ENCODE measurements around the gene NDUFA3.

NDUFA3 gene

GRCh38 chr19:54108496-54108895 lies 5.8 kb downstream of the NDUFA3 start:
- DNase-seq, result no peak

GRCh38 chr19:54109651-54110050 lies 7.0 kb downstream of the NDUFA3 start:
- no peak for DNase-seq

GRCh38 chr19:54114340-54115108 lies 11.9 kb downstream of the NDUFA3 start:
- no peak for DNase-seq

DNA sequence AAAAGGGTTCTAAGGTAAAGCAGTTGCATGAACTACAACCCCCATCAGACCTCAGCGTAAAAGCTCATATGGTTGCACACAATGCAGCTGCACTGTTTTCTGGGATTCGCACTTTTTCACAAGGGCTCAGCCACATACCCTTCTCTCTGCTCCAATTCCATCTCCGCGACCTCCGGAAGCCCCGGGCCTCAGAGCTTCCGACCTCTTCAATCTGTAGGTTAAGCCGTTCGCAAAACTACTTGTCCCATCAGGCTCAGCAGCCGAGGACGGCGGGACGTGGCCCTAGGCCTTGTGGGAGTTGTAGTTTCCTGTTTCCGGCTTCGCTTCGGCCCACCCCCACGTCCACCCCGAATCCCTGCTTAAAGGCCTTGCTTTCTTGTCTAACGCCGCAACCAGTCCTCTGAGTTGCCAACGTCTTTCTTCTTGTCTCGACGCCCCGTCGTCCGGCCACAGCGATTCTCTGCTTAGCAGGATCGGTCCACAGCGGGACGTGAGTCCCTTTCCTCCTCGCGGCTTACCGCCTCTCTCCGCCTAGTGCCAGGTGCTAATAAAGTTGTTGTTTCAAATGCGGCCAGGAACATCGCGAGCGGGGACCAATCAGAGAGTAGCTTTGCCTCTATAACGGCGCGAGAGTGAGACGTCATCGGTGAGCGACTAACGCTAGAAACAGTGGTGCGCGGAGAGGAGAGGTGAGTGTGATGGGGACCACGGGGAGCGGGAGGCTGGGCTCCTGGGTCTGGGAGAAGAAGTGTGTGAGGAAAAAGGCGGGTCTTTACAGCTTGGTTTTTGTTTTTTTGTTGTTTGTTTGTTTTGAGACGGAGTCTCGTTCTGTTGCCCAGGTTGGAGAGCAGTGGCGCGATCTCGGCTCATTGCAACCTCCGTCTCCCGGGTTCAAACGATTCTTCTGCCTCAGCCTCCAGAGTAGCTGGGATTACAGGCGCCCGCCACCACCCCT lies 12.7 kb downstream of the NDUFA3 start, which contains the start of the genes PRPF31 and TFPT:
Gene PRPF31 (plus strand): TSS at position 646 of the 955 bp plus-strand sequence. CDS start 2,525 bp downstream, outside the sequence.
Gene TFPT (minus strand): TSS at position 549 of the 955 bp plus-strand sequence. CDS start 388 bp downstream, at position 161.
- peak; percentile 94 for DNase-seq

DNA sequence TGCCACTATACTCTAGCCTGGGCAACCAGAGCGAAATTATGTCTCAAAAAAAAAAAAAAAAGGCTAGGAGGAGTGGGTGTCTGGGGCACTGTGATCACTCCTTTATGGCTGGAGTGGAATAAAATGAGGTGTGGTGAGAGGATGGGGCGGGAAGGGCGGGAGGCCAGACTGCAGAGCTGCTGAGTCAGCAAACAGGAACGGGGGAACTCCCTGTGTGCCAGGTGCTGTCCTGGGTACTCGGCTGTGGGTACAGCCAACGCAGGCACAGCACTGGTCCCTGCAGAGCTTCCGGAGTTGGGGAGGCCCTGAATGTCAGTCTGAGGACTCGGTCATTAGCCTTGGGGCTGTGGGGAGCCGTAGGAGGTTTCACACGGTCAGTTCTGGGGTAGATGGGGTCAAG lies 18.6 kb downstream of the NDUFA3 start:
- DNase-seq, result no peak

DNA sequence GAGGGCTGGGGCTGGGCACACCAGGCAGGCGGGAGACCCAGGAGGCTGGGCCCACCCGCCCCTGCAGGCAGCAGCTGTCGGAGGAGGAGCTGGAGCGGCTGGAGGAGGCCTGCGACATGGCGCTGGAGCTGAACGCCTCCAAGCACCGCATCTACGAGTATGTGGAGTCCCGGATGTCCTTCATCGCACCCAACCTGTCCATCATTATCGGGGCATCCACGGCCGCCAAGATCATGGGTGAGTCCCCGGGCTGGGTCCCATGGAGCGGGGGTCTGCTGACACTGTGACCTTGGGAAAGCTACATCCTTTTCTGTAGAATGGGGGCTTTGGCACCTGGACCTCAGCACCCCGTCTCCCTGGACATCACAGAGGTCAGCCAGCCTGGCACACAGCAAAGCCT lies 21.0 kb downstream of the NDUFA3 start:
- DNase-seq, result no peak

DNA sequence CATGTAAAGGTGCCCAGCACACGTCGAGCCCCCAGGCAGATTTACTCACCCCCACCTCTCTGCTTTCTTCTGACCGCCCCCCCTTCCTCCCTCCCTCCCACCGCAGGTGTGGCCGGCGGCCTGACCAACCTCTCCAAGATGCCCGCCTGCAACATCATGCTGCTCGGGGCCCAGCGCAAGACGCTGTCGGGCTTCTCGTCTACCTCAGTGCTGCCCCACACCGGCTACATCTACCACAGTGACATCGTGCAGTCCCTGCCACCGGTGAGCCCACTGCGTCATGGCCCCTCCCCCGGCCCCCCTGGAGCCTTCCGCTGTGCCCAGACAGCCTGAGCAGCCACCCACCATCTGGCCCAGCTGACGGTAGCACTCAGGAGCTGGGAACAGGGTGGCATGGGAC lies 21.7 kb downstream of the NDUFA3 start:
- no peak for DNase-seq

DNA sequence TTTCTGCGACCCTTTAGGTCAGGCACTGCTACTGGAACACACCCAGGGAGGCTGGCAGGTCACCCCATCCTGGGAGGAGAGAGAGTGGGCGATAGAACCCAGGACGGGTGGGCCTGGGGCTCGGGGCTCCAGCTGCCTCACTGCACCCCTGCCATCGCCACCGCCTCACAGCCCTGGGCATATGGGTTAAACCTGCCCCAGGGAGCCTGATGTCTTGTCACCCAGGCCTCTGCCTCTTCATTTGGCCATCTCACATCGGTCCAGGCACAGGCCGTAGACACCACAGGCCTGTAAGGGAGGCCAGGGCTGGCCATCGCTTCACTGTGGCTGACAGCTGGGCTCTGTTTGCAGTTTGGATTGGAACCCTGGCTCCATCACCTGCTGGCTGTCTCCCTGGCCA lies 23.1 kb downstream of the NDUFA3 start:
- DNase-seq, result no peak

DNA sequence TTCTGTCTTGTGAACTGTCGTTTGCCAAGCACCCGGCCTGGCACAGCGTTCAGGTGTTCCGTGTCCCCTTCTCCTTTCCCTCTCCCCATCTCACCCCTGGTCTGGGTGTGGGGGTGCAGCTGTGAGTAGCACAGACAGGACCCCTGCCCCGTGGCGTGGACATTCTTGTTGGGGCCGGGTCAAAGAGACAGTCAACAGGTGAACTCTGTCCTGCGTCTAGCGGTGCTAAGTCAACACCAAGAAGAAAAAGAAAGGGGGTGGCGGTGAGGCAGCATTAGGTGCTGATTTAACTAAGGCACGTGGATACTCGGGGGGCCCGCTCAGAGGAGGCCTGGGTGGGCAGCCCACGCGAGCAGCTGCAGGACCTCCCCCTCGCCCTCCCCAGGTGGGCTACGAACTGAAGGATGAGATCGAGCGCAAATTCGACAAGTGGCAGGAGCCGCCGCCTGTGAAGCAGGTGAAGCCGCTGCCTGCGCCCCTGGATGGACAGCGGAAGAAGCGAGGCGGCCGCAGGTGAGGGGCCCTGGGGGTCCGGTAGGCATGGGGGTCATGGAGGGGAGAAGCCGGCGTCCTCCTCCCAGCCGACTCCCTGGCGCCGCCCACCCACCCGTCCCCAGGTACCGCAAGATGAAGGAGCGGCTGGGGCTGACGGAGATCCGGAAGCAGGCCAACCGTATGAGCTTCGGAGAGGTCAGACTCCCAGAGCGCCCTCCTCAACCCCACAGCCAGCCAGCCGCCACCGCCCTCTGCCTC lies 25.2 kb downstream of the NDUFA3 start:
- DNase-seq, result no peak

DNA sequence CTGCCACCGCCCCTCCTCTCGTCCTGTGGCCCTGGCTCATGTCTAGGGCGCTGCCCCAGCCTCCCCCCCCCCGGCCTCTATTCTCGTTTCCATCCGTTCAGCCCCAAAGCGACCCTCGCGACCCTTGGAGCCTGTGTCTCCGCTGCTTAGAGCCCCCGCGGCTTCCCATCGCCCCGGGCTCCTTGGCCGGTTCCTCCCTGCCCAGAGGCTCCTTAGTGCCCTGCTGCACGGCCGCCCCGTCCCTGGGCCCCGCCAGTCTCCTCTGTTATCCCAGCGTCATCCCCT lies 25.7 kb downstream of the NDUFA3 start:
- DNase-seq, result no peak

GRCh38 chr19:54128796-54129616 lies 26.4 kb downstream of the NDUFA3 start:
- DNase-seq, result no peak

DNA sequence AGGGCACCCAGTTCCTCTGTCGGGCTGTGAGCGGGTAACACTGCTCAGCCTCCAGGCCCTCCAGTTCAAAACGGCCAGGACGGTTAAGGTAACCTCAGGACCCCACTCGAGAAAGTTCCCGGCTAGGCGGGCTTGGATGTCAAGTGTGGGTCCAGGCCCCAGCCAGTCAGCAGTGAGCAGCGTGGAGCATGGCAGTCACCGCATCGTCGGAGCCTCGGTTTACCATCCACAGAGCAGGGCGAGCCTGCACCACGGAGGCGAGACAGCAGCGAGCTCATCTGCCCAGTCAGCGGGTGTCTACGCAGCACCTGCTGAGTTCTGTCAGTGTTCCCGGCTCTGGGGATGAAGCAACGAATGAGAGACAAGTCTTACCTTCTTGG lies 27.0 kb downstream of the NDUFA3 start:
- no peak for DNase-seq

- DNase-seq, result peak; percentile 8
These were observed 30.8 kb downstream of the NDUFA3 start for GRCh38 chr19:54133312-54133956.

GRCh38 chr19:54133957-54134590 lies 31.4 kb downstream of the NDUFA3 start:
- DNase-seq, result no peak

GRCh38 chr19:54136086-54136863 lies 33.6 kb downstream of the NDUFA3 start:
- no peak for DNase-seq

DNA sequence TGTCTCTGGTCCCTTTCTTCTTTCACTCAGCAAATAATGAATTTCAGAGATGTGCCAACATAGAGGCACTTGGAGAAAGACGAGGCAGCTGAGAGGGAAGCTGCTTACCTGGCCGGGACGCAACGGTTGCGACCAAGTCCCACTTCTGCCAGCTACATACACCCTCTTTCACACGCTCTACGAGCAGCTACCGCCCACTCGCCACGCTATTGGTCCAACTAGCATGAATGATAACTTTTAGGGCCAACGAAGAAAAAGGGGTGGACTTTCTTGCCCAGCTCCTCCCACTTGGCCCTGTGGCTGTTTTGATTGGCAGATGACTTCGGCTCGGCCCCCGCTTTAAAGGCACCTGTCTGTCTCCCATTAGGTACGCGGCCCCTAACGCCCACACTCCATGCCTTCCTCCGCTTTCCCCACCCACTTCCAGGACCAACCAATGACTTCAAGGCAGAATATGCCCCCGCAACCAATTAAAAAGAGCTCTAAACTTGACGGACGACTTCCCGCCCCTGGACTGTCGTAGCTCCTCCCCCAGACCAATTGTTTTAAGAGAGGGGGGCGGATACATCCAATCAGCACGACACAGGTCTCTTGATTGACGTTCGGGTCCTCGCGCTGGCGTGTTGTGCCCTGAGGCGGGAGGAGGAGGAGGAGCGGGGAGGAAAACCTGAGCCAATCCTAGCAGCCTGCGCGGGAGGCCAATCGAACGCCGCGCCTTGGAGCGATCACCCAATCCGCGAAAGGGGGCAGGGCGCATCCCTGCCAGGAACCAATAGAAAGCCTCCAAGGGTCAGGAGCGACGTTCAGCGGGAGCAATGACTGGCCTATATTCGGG lies 34.4 kb downstream of the NDUFA3 start:
- peak; percentile 100 for DNase-seq

GRCh38 chr19:54137699-54138488 lies 35.2 kb downstream of the NDUFA3 start, which contains the start of gene CNOT3:
Gene CNOT3 (plus strand): TSS chr19:54137762. CDS start chr19:54142979, 5,217 bp downstream.
- peak; percentile 27 for DNase-seq

GRCh38 chr19:54138489-54139256 lies 36.0 kb downstream of the NDUFA3 start:
- DNase-seq, result no peak
